Liver (tissue), 9 donors: ENCODE measurements around the gene ADGRG1. TPM values are rescaled to one million over a fixed set of nuclear protein-coding genes. Genes with fewer than 3 reads are reported as not detected.

Experiments used
- DNase-seq: peaks from one replicate; pipeline ENCODE4 v3.0.0-alpha.2; 2017; ENCODE audit warnings: low spot score
- H3K27ac ChIP-seq, 2 donors: one replicate each; pipeline ENCODE4 v1.7.0; 2013; ENCODE audit warnings: inconsistent platforms in 2 of 2, low read length in 2 of 2, control low read depth in 1 of 2, low read depth in 1 of 2, mild to moderate bottlenecking in 1 of 2
- H3K27me3 ChIP-seq, 4 donors: one replicate each; pipeline versions ENCODE4 v1.6.1 to v1.7.0; 2013; ENCODE audit warnings: low read length in 3 of 4, inconsistent platforms in 1 of 4, mild to moderate bottlenecking in 1 of 4, moderate library complexity in 1 of 4; ENCODE audit not compliant: control insufficient read depth in 4 of 4, insufficient read depth in 4 of 4
- H3K36me3 ChIP-seq, 4 donors: one replicate each; pipeline versions ENCODE4 v1.6.1 to v1.7.0; 2013; ENCODE audit warnings: low read length in 3 of 4, mild to moderate bottlenecking in 3 of 4, low read depth in 1 of 4, moderate library complexity in 1 of 4; ENCODE audit not compliant: control insufficient read depth in 4 of 4, insufficient read depth in 3 of 4
- H3K4me1 ChIP-seq, 4 donors: one replicate each; pipeline versions ENCODE4 v1.6.1 to v1.7.0; 2013; ENCODE audit warnings: low read length in 3 of 4, mild to moderate bottlenecking in 3 of 4, moderate library complexity in 1 of 4; ENCODE audit not compliant: control insufficient read depth in 4 of 4, insufficient read depth in 4 of 4
- H3K4me3 ChIP-seq, 3 donors: one replicate each; pipeline versions ENCODE4 v1.6.1 to v1.7.0; 2013; ENCODE audit warnings: low read length in 3 of 3, control low read depth in 1 of 3, low read depth in 1 of 3, mild to moderate bottlenecking in 1 of 3
- H3K9ac ChIP-seq, 2 donors: one replicate each; pipeline ENCODE4 v1.7.0; 2013; ENCODE audit warnings: low read length in 2 of 2, mild to moderate bottlenecking in 2 of 2, moderate library complexity in 2 of 2, control low read depth in 1 of 2, low read depth in 1 of 2
- H3K9me3 ChIP-seq, 4 donors: one replicate each; pipeline versions ENCODE4 v1.6.1 to v1.7.0; 2013; ENCODE audit warnings: low read length in 3 of 4; ENCODE audit not compliant: control insufficient read depth in 4 of 4
- ATF3 ChIP-seq: IDR thresholded peaks from 2 replicates; pipeline ENCODE4 v1.6.1; 2016; ENCODE audit warnings: antibody characterized with exemption
- CTCF ChIP-seq: fragments of 150-350 bp; IDR thresholded peaks from 2 replicates; pipeline ENCODE4 v1.5.1; 2017; ENCODE audit warnings: improper control_type of control experiment, low read depth, low read length; ENCODE audit not compliant: missing input control
- EGR1 ChIP-seq, 2 donors: IDR thresholded peaks; 2 replicates each; pipeline ENCODE4 v1.6.1; 2016 to 2018; ENCODE audit warnings: antibody characterized with exemption in 2 of 2, low read depth in 2 of 2
- FOXA1 ChIP-seq: IDR thresholded peaks from 2 replicates; pipeline ENCODE4 v1.6.1; 2016; ENCODE audit warnings: antibody characterized with exemption
- FOXA2 ChIP-seq: IDR thresholded peaks from 2 replicates; pipeline ENCODE4 v1.6.1; 2016; ENCODE audit warnings: antibody characterized with exemption
- GABPA ChIP-seq, 2 donors: IDR thresholded peaks in 1 of 2; conservative IDR thresholded peaks in 1 of 2; 2 replicates each; pipeline ENCODE4 v1.6.1; 2016; ENCODE audit warnings: antibody characterized with exemption in 2 of 2, mild to moderate bottlenecking in 1 of 2, moderate library complexity in 1 of 2
- HNF4A ChIP-seq, 2 donors: conservative IDR thresholded peaks; 2 replicates each; pipeline ENCODE4 v1.6.1; 2016; ENCODE audit warnings: antibody characterized with exemption in 2 of 2, mild to moderate bottlenecking in 2 of 2
- JUND ChIP-seq, 2 donors: IDR thresholded peaks; 2 replicates each; pipeline ENCODE4 v1.6.1; 2016; ENCODE audit warnings: antibody characterized with exemption in 2 of 2
- MAX ChIP-seq: IDR thresholded peaks from 2 replicates; pipeline ENCODE4 v1.6.1; 2016; ENCODE audit warnings: antibody characterized with exemption
- RAD21 ChIP-seq, 2 donors: IDR thresholded peaks; 2 replicates each; pipeline ENCODE4 v1.6.1; 2016; ENCODE audit warnings: antibody characterized with exemption in 2 of 2, mild to moderate bottlenecking in 2 of 2
- REST ChIP-seq: IDR thresholded peaks from 2 replicates; pipeline ENCODE4 v1.6.1; 2016; ENCODE audit warnings: antibody characterized with exemption, mild to moderate bottlenecking
- SP1 ChIP-seq: IDR thresholded peaks from 2 replicates; pipeline ENCODE4 v1.6.1; 2018; ENCODE audit warnings: antibody characterized with exemption, mild to moderate bottlenecking
- TAF1 ChIP-seq: conservative IDR thresholded peaks from 2 replicates; pipeline ENCODE4 v1.6.1; 2016; ENCODE audit warnings: antibody characterized with exemption, mild to moderate bottlenecking
- ZBTB33 ChIP-seq: IDR thresholded peaks from 2 replicates; pipeline ENCODE4 v1.6.1; 2016; ENCODE audit warnings: antibody characterized with exemption
- WGBS: extraction: QIAGEN DNeasy Blood & Tissue Kit; methylation state at CpG from one replicate; pipeline ENCODE4 v1.1.7; 2013; 5-methylcytosine and 5-hydroxymethylcytosine counted together
- polyA plus RNA-seq, 2 donors: library from polyadenylated mRNA; stranded (reverse) in 1 of 2; unstranded in 1 of 2; fragments of 200-250 nt in 1 of 2; fragments of >200 nt in 1 of 2; fragmentation: Nextera tagmentation in 1 of 2; extraction: Ambion mirVana in 1 of 2; gene quantifications; one replicate each; pipeline versions ENCODE4 v1.2.1 to v1.2.3, GENCODE V29; 2013 to 2015
- total RNA-seq, 2 donors: library from RNA; depleted of rRNA; stranded (reverse); fragments of >200 nt; gene quantifications; one replicate each; pipeline ENCODE4 v1.2.3, GENCODE V29; 2014
- donor health status: healthy.
- donor health status: healthy.
- donor health status: healthy.
- donor health status: healthy.
- donor health status: healthy.

Gene ADGRG1
- total and polyA plus RNA-seq, 4 donors = 1.7 to 3.3 (median 2.0) TPM

GRCh38 chr16:57627184-57627871, 1.1 kb upstream of the ADGRG1 start (continued):
- no peak for TF ChIP-seq CTCF
- TF ChIP-seq GABPA (IDR thresholded peaks at IDR 0.05 in 1 of 2, conservative IDR thresholded peaks at IDR 0.05 in 1 of 2) = no peak
- TF ChIP-seq FOXA1 = no peak
- TF ChIP-seq MAX = no peak

GRCh38 chr16:57628783-57629293, 408 bp downstream of the ADGRG1 start:
- Histone ChIP-seq H3K36me3 (no peaks in the 10 kb centered on the region), H3K4me3 (no peak overlapping the region), H3K4me1 (peaks cover 0 to 4% (median 2%) of the 10 kb centered on the region in 4 donors), H3K27ac (peak overlapping the region in 1 of 2 donors; percentile 21), H3K9me3 (no peaks in the 10 kb centered on the region), H3K27me3 (peaks cover 0 to 3% (median 0%) of the 10 kb centered on the region in 4 donors), H3K9ac (no peak overlapping the region)
- 74% methylated on average over 6 of the region's 7 CpGs for WGBS
- DNase-seq = no peak
- TF ChIP-seq EGR1 (IDR thresholded peaks at IDR 0.05; ENCODE audit: low read depth in 2 of 2) (no peak), ATF3 (no peak), GABPA (IDR thresholded peaks at IDR 0.05 in 1 of 2, conservative IDR thresholded peaks at IDR 0.05 in 1 of 2) (no peak), RAD21 (IDR thresholded peaks at IDR 0.05) (no peak), FOXA2 (no peak)

- Histone ChIP-seq H3K9me3 (no peaks in the 10 kb centered on the region), H3K36me3 (no peaks in the 10 kb centered on the region), H3K4me1 (peaks cover 0 to 5% (median 3%) of the 10 kb centered on the region in 4 donors), H3K27ac (no peak overlapping the region), H3K4me3 (no peak overlapping the region), H3K27me3 (peaks cover 0 to 3% (median 0%) of the 10 kb centered on the region in 4 donors), H3K9ac (no peak overlapping the region)
- TF ChIP-seq RAD21 (IDR thresholded peaks at IDR 0.05) (no peak), SP1 (no peak), TAF1 (no peak), ZBTB33 (no peak), JUND (IDR thresholded peaks at IDR 0.05) (no peak), EGR1 (IDR thresholded peaks at IDR 0.05; ENCODE audit: low read depth in 2 of 2) (no peak), REST (no peak), FOXA1 (no peak), HNF4A (conservative IDR thresholded peaks at IDR 0.05) (no peak), GABPA (IDR thresholded peaks at IDR 0.05 in 1 of 2, conservative IDR thresholded peaks at IDR 0.05 in 1 of 2) (no peak), MAX (no peak), FOXA2 (no peak)
- no peak for DNase-seq
- WGBS = 76% methylated on average over 22 of the region's 22 CpGs
Observed at GRCh38 chr16:57629516-57630406, 1.3 kb downstream of the ADGRG1 start.
